Neural cell (in vitro differentiated cells): ENCODE measurements around the gene MOB2. TPM values are rescaled to one million over a fixed set of nuclear protein-coding genes. Genes with fewer than 3 reads are reported as not detected.

Experiments
- H2AFZ ChIP-seq: fragments of 200-600, 300-800 bp; sonication (generic), shearing (Covaris generic); 2 replicates; pipeline ENCODE4 v1.6.0; 2014; ENCODE audit warnings: low read depth, mild to moderate bottlenecking, antibody characterized with exemption, low read length, moderate library complexity
- H3F3A ChIP-seq: fragments of 200-600 bp; shearing (Covaris generic); 2 replicates; pipeline ENCODE4 v1.6.1; 2016; ENCODE audit warnings: mild to moderate bottlenecking, moderate library complexity, mixed read lengths, antibody characterized with exemption, low read length; ENCODE audit not compliant: insufficient read depth, poor library complexity, severe bottlenecking
- H3K27ac ChIP-seq: fragments of 200-600, 300-800 bp; sonication (generic), shearing (Covaris generic); 2 replicates; pipeline ENCODE4 v1.5.1; 2014; ENCODE audit warnings: mild to moderate bottlenecking, low read length, moderate library complexity
- H3K27me3 ChIP-seq: fragments of 300-800, 200-600 bp; sonication (generic), shearing (Covaris generic); 2 replicates; pipeline ENCODE4 v1.6.0; 2014; ENCODE audit warnings: mild to moderate bottlenecking, low read depth, low read length, moderate library complexity; ENCODE audit not compliant: insufficient read depth
- H3K36me3 ChIP-seq: fragments of 300-800, 200-600 bp; sonication (generic), shearing (Covaris generic); 2 replicates; pipeline ENCODE4 v1.5.1; 2014; ENCODE audit warnings: mild to moderate bottlenecking, antibody characterized with exemption, low read length, moderate library complexity; ENCODE audit not compliant: insufficient read depth
- H3K4me2 ChIP-seq: fragments of 300-800, 200-600 bp; sonication (generic), shearing (Covaris generic); 2 replicates; pipeline ENCODE4 v1.6.0; 2014; ENCODE audit warnings: mild to moderate bottlenecking, low read length
- H3K4me3 ChIP-seq: fragments of 300-800, 200-600 bp; sonication (generic), shearing (Covaris generic); 2 replicates; pipeline ENCODE4 v1.5.1; 2014; ENCODE audit warnings: mild to moderate bottlenecking, low read length, moderate library complexity
- H3K79me2 ChIP-seq: fragments of 200-600 bp; shearing (Covaris generic); replicated peaks from 2 replicates; pipeline ENCODE4 v1.6.0; 2014; ENCODE audit warnings: mild to moderate bottlenecking, low read length, moderate library complexity; ENCODE audit not compliant: insufficient read depth
- H3K9ac ChIP-seq: fragments of 300-800, 200-600 bp; sonication (generic), shearing (Covaris generic); 2 replicates; pipeline ENCODE4 v1.6.1; 2016; ENCODE audit warnings: mild to moderate bottlenecking, low read length, mixed read lengths
- H3K9me2 ChIP-seq: fragments of 200-600 bp; shearing (Covaris generic); 2 replicates; pipeline ENCODE4 v1.6.1; 2016; ENCODE audit warnings: mild to moderate bottlenecking, low read length, mixed read lengths; ENCODE audit not compliant: insufficient read depth
- H3K9me3 ChIP-seq: fragments of 200-600, 300-800 bp; sonication (generic), shearing (Covaris generic); 2 replicates; pipeline ENCODE4 v1.6.1; 2016; ENCODE audit warnings: mild to moderate bottlenecking, mixed run types, low read length, moderate library complexity, mixed read lengths
- H4K20me1 ChIP-seq: fragments of 200-600 bp; shearing (Covaris generic); 2 replicates; pipeline ENCODE4 v1.6.1; 2016; ENCODE audit warnings: mild to moderate bottlenecking, mixed run types; ENCODE audit not compliant: insufficient read depth
- CTCF ChIP-seq: fragments of 450-650 bp; IDR thresholded peaks from 2 replicates; pipeline ENCODE4 v1.5.1; 2014; ENCODE audit warnings: antibody characterized with exemption, mild to moderate bottlenecking, moderate library complexity; ENCODE audit not compliant: poor library complexity, severe bottlenecking
- EP300 ChIP-seq: fragments of 450-650 bp; conservative IDR thresholded peaks from 2 replicates; pipeline ENCODE4 v1.6.1; 2014; ENCODE audit warnings: antibody characterized with exemption, mild to moderate bottlenecking, moderate library complexity; ENCODE audit not compliant: poor library complexity, severe bottlenecking
- EZH2 ChIP-seq: fragments of 200-600, 300-800 bp; shearing (Covaris generic), sonication (generic); IDR thresholded peaks from 2 replicates; pipeline ENCODE4 v1.6.1; 2014; ENCODE audit warnings: antibody characterized with exemption, low read length, borderline replicate concordance, mild to moderate bottlenecking; ENCODE audit not compliant: insufficient read depth, poor library complexity, severe bottlenecking
- MXI1 ChIP-seq: fragments of 450-650 bp; conservative IDR thresholded peaks from 2 replicates; pipeline ENCODE4 v1.6.1; 2014; ENCODE audit warnings: antibody characterized with exemption, mild to moderate bottlenecking; ENCODE audit not compliant: poor library complexity, severe bottlenecking
- POLR2AphosphoS5 ChIP-seq: IDR thresholded peaks from 2 replicates; pipeline ENCODE4 v1.6.1; 2012
- RAD21 ChIP-seq: fragments of 450-650 bp; conservative IDR thresholded peaks from 2 replicates; pipeline ENCODE4 v1.6.1; 2014; ENCODE audit warnings: antibody characterized with exemption, mild to moderate bottlenecking, moderate library complexity
- SMC3 ChIP-seq: fragments of 450-650 bp; conservative IDR thresholded peaks from 2 replicates; pipeline ENCODE4 v1.6.1; 2014; ENCODE audit warnings: antibody characterized with exemption, mild to moderate bottlenecking, moderate library complexity; ENCODE audit not compliant: poor library complexity
- TAF1 ChIP-seq: IDR thresholded peaks from 2 replicates; pipeline ENCODE4 v1.6.1; 2012; ENCODE audit warnings: low read depth
- polyA plus RNA-seq: library from polyadenylated mRNA; depleted of rRNA; stranded (reverse); fragments of >200 nt; gene quantifications from 2 replicates; pipeline ENCODE4 v1.2.3, GENCODE V29; 2014
- TF ChIP-seq, protein P1 (sequence below): IDR thresholded peaks from 2 replicates; pipeline ENCODE4 v1.6.1; 2012; ENCODE audit warnings: borderline replicate concordance

The MOB2 gene
- polyA plus RNA-seq, 1 donor from 2014 or later, result 33.2 TPM

DNA sequence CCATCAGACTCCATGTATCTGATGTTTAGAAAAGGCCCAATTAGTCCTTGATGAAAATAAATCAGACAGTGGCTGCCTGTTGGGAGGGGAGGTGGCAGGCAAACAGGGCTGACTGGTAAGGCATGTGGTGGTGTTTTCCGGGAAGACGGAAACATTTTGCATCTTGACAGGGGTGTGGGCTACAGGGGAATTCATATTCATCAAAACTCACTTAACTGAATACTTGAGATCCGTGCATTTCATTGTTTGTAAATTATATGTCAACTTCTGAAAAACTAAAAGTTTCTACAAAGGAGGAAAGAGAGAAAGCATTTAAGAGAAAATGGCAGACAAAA is 10.1 kb upstream of the MOB2 start:
- no peak for TF ChIP-seq RAD21
- TF ChIP-seq, protein P1, sequence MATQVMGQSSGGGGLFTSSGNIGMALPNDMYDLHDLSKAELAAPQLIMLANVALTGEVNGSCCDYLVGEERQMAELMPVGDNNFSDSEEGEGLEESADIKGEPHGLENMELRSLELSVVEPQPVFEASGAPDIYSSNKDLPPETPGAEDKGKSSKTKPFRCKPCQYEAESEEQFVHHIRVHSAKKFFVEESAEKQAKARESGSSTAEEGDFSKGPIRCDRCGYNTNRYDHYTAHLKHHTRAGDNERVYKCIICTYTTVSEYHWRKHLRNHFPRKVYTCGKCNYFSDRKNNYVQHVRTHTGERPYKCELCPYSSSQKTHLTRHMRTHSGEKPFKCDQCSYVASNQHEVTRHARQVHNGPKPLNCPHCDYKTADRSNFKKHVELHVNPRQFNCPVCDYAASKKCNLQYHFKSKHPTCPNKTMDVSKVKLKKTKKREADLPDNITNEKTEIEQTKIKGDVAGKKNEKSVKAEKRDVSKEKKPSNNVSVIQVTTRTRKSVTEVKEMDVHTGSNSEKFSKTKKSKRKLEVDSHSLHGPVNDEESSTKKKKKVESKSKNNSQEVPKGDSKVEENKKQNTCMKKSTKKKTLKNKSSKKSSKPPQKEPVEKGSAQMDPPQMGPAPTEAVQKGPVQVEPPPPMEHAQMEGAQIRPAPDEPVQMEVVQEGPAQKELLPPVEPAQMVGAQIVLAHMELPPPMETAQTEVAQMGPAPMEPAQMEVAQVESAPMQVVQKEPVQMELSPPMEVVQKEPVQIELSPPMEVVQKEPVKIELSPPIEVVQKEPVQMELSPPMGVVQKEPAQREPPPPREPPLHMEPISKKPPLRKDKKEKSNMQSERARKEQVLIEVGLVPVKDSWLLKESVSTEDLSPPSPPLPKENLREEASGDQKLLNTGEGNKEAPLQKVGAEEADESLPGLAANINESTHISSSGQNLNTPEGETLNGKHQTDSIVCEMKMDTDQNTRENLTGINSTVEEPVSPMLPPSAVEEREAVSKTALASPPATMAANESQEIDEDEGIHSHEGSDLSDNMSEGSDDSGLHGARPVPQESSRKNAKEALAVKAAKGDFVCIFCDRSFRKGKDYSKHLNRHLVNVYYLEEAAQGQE, result no peak
- H4K20me1 ChIP-seq, result no peaks in the 10 kb centered on the region
- H3K27ac ChIP-seq, result no peak overlapping the region
- no peaks in the 10 kb centered on the region for H3K79me2 ChIP-seq
- H3K27me3 ChIP-seq, result no peaks in the 10 kb centered on the region
- H3K9ac ChIP-seq, result no peak overlapping the region
- no peak overlapping the region for H3K4me3 ChIP-seq
- no peaks in the 10 kb centered on the region for H3F3A ChIP-seq
- H3K4me2 ChIP-seq, result no peak overlapping the region
- no peaks in the 10 kb centered on the region for H3K9me3 ChIP-seq
- H2AFZ ChIP-seq, result no peak overlapping the region
- H3K9me2 ChIP-seq, result no peaks in the 10 kb centered on the region
- H3K36me3 ChIP-seq, result no peaks in the 10 kb centered on the region

- H3K36me3 ChIP-seq, result no peaks in the 10 kb centered on the region
- no peak overlapping the region for H2AFZ ChIP-seq
- no peak overlapping the region for H3K27ac ChIP-seq
- no peaks in the 10 kb centered on the region for H3K79me2 ChIP-seq
- H3K9me2 ChIP-seq, result no peaks in the 10 kb centered on the region
- no peaks in the 10 kb centered on the region for H3F3A ChIP-seq
- H3K9me3 ChIP-seq, result no peaks in the 10 kb centered on the region
- H3K9ac ChIP-seq, result no peak overlapping the region
- no peaks in the 10 kb centered on the region for H4K20me1 ChIP-seq
- no peaks in the 10 kb centered on the region for H3K27me3 ChIP-seq
- TF ChIP-seq EZH2, result no peak
- TF ChIP-seq TAF1, result no peak
- TF ChIP-seq SMC3, result no peak
- no peak for TF ChIP-seq POLR2AphosphoS5
- no peak for TF ChIP-seq RAD21
- TF ChIP-seq, protein P1, result no peak
- TF ChIP-seq EP300, result no peak
- no peak for TF ChIP-seq CTCF
- no peak for TF ChIP-seq MXI1
- H3K4me2 ChIP-seq, result no peak overlapping the region
- H3K4me3 ChIP-seq, result no peak overlapping the region
These were observed 9.6 kb upstream of the MOB2 start for GRCh38 chr11:1496091-1496760.
